AG04450 (cell line): ENCODE data around the gene CEP131. TPM values are rescaled to one million over a fixed set of nuclear protein-coding genes. Genes with fewer than 3 reads are reported as not detected.

ENCODE experiments used
- CTCF ChIA-PET: fragments of 300-600, 350-600 bp; formaldehyde crosslinking; extraction: SDS; loops from one replicate; lab custom pipeline; 2022; ENCODE audit warnings: antibody characterized with exemption, inconsistent platforms; lab: Charles Lee
- POLR2A ChIA-PET: fragments of 350-600 bp; formaldehyde crosslinking; extraction: SDS; loops from one replicate; lab custom pipeline; 2021; ENCODE audit warnings: antibody characterized with exemption, inconsistent platforms; lab: Yijun Ruan, JAX
- DNase-seq: peaks from one replicate; pipeline ENCODE4 v3.0.0-alpha.2; 2011; ENCODE audit warnings: low read depth, low spot score
- H3K27ac ChIP-seq: one replicate; pipeline ENCODE4 v1.5.1; 2012; ENCODE audit warnings: low read depth, low read length, control low read depth
- H3K27me3 ChIP-seq: one replicate; pipeline ENCODE4 v1.6.0; 2012; ENCODE audit warnings: low read length; ENCODE audit not compliant: control insufficient read depth, insufficient read depth
- H3K4me3 ChIP-seq: 2 replicates; pipeline ENCODE4 v1.5.1; 2011; ENCODE audit warnings: mild to moderate bottlenecking, low read depth, low read length, control low read depth
- H3K9me3 ChIP-seq: 2 replicates; pipeline ENCODE4 v1.5.1; 2012; ENCODE audit warnings: low read length; ENCODE audit not compliant: control insufficient read depth, insufficient read depth
- polyA plus RNA-seq: library from polyadenylated mRNA; depleted of rRNA; stranded (reverse); fragments of >200 nt; gene quantifications from 2 replicates; pipeline ENCODE4 v1.2.3, GENCODE V29; 2011
- TF ChIP-seq, protein P1 (sequence below): IDR thresholded peaks from 2 replicates; pipeline ENCODE4 v1.5.1; 2011; ENCODE audit warnings: low read depth, low read length, control low read depth, inconsistent platforms

CEP131 gene
- polyA plus RNA-seq, 1 experiment, result 2.2 TPM

DNA sequence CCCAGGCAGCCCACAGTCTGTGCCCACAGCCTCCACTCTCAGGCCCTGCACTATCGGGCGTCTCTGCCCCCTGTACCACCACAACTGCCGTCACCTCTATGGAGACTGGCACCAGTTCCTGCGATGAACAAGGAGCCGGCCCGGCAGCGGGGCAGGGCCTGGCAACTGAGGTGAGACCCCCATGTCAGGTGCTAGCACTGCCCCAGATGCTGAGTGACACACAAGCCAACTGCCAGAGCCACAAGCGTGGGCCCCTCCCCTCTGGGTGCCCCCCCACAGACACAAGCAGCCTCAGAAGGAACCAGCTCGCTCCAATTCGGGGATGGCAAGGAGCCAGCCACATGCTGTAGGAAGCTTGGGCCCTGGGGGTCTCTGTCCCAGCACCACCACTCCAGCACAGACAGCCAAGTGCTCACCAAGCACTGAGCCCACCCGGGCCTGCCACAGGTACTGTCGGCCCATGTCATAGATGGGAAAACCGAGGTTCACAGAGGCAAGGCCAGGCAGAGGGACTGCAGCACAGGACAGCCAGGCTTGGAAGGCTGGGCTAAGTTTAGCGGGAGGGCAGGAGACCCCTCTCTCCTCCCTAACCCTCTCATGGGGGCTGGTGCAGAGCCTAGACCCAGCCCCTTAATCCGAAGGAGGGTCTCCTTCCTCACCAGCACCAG is 58.9 kb downstream of the CEP131 start:
- TF ChIP-seq, protein P1, sequence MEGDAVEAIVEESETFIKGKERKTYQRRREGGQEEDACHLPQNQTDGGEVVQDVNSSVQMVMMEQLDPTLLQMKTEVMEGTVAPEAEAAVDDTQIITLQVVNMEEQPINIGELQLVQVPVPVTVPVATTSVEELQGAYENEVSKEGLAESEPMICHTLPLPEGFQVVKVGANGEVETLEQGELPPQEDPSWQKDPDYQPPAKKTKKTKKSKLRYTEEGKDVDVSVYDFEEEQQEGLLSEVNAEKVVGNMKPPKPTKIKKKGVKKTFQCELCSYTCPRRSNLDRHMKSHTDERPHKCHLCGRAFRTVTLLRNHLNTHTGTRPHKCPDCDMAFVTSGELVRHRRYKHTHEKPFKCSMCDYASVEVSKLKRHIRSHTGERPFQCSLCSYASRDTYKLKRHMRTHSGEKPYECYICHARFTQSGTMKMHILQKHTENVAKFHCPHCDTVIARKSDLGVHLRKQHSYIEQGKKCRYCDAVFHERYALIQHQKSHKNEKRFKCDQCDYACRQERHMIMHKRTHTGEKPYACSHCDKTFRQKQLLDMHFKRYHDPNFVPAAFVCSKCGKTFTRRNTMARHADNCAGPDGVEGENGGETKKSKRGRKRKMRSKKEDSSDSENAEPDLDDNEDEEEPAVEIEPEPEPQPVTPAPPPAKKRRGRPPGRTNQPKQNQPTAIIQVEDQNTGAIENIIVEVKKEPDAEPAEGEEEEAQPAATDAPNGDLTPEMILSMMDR, result no peak
- Histone ChIP-seq H3K4me3 (no peak overlapping the region), H3K9me3 (no peaks in the 10 kb centered on the region; the same call in 1 of the 2 replicates), H3K27me3 (peaks cover 49% of the 10 kb centered on the region), H3K27ac (no peak overlapping the region)
- no peak for DNase-seq
- ChIA-PET POLR2A (no interaction called here), CTCF (no interaction called here)

DNA sequence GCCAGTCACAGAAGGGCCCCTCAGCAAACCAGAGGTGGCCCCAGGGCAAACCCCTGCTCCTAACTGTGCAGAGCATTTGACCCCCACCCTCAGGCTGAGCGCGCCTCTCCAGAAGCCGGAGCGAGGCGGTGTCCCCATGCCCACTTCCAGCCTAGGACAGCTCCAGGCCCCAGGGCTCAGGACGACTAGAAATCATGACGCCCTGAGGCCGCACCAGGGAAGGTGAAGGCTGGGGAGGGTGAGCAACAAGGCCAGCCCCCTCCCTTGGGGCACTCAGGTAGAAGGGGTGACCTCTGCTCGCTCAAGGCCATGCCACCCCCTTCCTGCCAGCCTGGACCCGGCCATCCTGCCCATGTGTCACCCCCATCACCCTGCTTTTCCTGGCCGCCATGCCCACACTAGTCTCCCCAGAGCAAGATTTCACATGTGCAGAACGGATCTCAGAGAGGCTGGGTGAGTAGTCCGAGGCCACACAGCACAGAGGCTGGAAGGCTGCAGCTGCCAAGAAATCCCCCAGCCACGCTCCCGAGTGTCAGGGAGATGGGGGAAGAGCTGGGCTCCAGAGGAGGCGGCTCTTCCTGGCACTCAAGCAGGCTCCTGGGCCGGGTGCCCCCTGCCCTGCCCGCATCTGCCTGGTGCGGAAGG is 59.6 kb downstream of the CEP131 start:
- ChIA-PET CTCF (no interaction called here), POLR2A (no interaction called here)
- Histone ChIP-seq H3K9me3 (no peaks in the 10 kb centered on the region; the same call in 1 of the 2 replicates), H3K27me3 (peaks cover 47% of the 10 kb centered on the region), H3K4me3 (no peak overlapping the region), H3K27ac (no peak overlapping the region)
- TF ChIP-seq, protein P1, result no peak
- no peak for DNase-seq

DNA sequence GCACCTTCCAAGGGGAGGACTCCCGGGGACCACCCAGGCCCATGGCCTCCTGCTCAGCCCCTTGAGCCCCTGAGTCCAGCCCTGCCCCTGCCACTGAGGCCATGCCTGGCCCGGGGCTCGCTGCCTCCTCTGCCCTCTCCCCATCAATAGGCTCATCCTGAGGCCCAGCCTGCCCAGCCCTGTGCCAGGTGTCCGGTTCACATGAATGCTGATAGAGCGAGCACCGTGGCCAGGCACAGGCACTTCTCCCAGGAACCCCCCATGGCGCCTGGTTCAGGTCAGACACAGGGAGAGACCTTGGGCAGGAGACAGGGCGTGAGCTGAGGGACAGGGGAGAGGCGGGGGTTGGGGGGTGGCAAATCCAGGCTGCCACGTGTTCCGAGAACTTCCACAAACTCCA is 60.3 kb downstream of the CEP131 start:
- no peak overlapping the region for H3K4me3 ChIP-seq
- ChIA-PET CTCF (no interaction called here), POLR2A (no interaction called here)
- peaks cover 43% of the 10 kb centered on the region for H3K27me3 ChIP-seq
- H3K9me3 ChIP-seq, result no peaks in the 10 kb centered on the region; the same call in 1 of the 2 replicates
- no peak overlapping the region for H3K27ac ChIP-seq
- TF ChIP-seq, protein P1, result no peak
- DNase-seq, result no peak

DNA sequence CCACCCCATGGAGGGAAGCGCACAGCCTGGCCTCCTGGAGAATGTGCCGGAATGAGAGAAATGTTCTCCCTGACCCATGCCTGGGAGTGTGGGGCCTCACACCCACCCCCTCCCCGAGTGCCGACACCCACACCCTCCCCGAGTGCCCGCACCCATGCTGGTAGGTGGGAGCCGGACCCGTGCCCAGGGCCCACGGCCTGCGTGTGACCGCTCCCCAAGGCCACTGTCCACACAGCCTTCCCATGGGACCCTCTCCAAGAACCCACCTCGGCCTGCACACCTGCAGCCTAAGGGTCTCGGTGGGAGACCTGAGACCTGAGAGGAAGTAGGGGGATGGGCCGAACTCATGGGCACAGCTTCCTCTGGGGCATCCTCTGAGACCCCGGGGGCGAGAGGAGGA is 60.8 kb downstream of the CEP131 start:
- no peak overlapping the region for H3K4me3 ChIP-seq
- DNase-seq, result no peak
- H3K27me3 ChIP-seq, result peaks cover 41% of the 10 kb centered on the region
- ChIA-PET POLR2A (no interaction called here), CTCF (no interaction called here)
- no peaks in the 10 kb centered on the region; the same call in 1 of the 2 replicates for H3K9me3 ChIP-seq
- no peak overlapping the region for H3K27ac ChIP-seq
- TF ChIP-seq, protein P1, result no peak

DNA sequence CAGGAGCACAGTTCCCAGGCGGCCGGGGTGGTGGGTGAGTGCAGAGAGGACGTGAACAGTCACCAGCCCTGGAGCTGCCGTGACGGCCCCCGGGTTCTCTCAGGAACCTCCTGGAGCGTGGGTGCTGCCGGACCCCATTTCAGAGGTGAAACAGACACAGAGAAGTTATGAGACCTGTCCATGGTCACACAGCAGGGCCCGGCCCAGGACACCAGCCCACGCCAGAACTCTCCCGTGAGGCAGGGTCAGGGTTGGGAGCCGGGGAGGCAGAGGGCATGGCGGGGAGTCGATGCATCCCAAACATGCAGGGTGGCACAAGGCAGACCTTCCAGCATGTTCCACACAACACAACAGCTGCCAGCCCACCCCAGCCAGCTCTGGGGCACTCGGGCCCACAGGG is 61.2 kb downstream of the CEP131 start:
- Histone ChIP-seq H3K27ac (no peak overlapping the region), H3K9me3 (no peaks in the 10 kb centered on the region; the same call in 1 of the 2 replicates), H3K27me3 (peaks cover 37% of the 10 kb centered on the region), H3K4me3 (no peak overlapping the region)
- TF ChIP-seq, protein P1, result no peak
- ChIA-PET POLR2A (no interaction called here), CTCF (no interaction called here)
- no peak for DNase-seq
